Activated T-helper 9 cell treated with anti-CD3 and anti-CD28 coated beads, Interleukin-2, amount 50 U/mL, for 16 hours (primary cell): ENCODE results near the gene CMSS1.
"Not testable (repeated sequence)": the region's sequence is repeated elsewhere in the genome, so short reads cannot be mapped to it uniquely, and the experiment has no call there.

Source experiments
- DNase-seq: peaks from one replicate; pipeline ENCODE4 v3.0.0-alpha.2; 2020; ENCODE audit warnings: low read depth

The CMSS1 gene

GRCh38 chr3:100184948-100185570 lies 367.4 kb downstream of the CMSS1 start:
- DNase-seq, result no peak

GRCh38 chr3:100185847-100186246 lies 368.2 kb downstream of the CMSS1 start:
- DNase-seq, result no peak

- no peak for DNase-seq
These were observed 371.8 kb downstream of the CMSS1 start for GRCh38 chr3:100189444-100189964.

- DNase-seq, result no peak
These were observed 377.7 kb downstream of the CMSS1 start for GRCh38 chr3:100195375-100195774.

- DNase-seq, result no peak
These were observed 380.2 kb downstream of the CMSS1 start for GRCh38 chr3:100197876-100198275.

GRCh38 chr3:100198579-100199269 lies 381.1 kb downstream of the CMSS1 start:
- no peak for DNase-seq

- no peak for DNase-seq
These were observed 387.5 kb downstream of the CMSS1 start for GRCh38 chr3:100205171-100205570.

GRCh38 chr3:100206687-100207086 lies 389.0 kb downstream of the CMSS1 start:
- no peak for DNase-seq

GRCh38 chr3:100207886-100208285 lies 390.2 kb downstream of the CMSS1 start:
- DNase-seq, result no peak

- DNase-seq, result no peak
These were observed 391.5 kb downstream of the CMSS1 start for GRCh38 chr3:100209169-100209568.

GRCh38 chr3:100209948-100210771 lies 392.5 kb downstream of the CMSS1 start:
- DNase-seq, result no peak

GRCh38 chr3:100210772-100211135 lies 393.1 kb downstream of the CMSS1 start:
- no peak for DNase-seq

GRCh38 chr3:100213891-100214573 lies 396.4 kb downstream of the CMSS1 start:
- no peak for DNase-seq

GRCh38 chr3:100214574-100214964 lies 396.9 kb downstream of the CMSS1 start:
- no peak for DNase-seq

- DNase-seq, result no peak
These were observed 399.1 kb downstream of the CMSS1 start for GRCh38 chr3:100216713-100217112.

- no peak for DNase-seq
These were observed 403.5 kb downstream of the CMSS1 start for GRCh38 chr3:100221159-100221558.

GRCh38 chr3:100225193-100225592 lies 407.5 kb downstream of the CMSS1 start:
- no peak for DNase-seq

GRCh38 chr3:100225883-100226282 lies 408.2 kb downstream of the CMSS1 start:
- no peak for DNase-seq

GRCh38 chr3:100226712-100227429 lies 409.2 kb downstream of the CMSS1 start:
- no peak for DNase-seq

GRCh38 chr3:100227511-100227921 lies 409.9 kb downstream of the CMSS1 start:
- DNase-seq, result no peak

- no peak for DNase-seq
These were observed 410.6 kb downstream of the CMSS1 start for GRCh38 chr3:100228247-100228646.

GRCh38 chr3:100229188-100229587 lies 411.5 kb downstream of the CMSS1 start:
- not testable (repeated sequence) for DNase-seq
